ENCODE measurements around the gene DDX51.

Gene DDX51

DNA sequence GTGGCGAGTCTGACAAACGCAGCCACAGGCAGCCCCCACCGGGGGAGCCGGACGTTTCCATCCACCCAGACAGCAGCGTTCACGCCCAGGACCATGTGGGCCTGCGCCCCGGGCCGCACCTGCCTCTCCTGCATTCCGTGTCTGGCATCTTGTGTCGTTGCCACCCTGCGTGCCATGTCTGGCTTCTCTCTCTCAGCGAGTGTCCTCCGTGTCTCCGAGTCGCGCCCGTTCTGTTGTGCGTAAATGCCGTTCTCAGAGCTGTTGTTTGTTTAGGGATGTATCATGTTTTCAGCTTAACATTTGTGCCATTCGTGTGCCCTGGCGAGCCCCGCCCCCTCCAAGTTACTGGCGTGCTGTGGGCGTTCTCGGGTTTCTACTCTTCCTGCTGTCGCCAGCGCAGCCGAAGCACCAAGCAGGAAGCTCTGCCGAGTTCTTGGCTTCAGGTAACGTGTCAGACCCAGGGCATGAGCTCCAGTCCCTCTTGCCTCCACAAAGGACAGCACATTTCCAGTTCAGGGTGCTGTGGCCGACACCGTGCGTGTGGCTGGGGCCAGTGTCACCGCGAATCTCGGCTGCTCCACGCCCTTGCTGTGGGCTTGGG lies 34.8 kb upstream of the DDX51 start:
- DNase-seq (ENCODE audit: low spot score) = no peak

DNA sequence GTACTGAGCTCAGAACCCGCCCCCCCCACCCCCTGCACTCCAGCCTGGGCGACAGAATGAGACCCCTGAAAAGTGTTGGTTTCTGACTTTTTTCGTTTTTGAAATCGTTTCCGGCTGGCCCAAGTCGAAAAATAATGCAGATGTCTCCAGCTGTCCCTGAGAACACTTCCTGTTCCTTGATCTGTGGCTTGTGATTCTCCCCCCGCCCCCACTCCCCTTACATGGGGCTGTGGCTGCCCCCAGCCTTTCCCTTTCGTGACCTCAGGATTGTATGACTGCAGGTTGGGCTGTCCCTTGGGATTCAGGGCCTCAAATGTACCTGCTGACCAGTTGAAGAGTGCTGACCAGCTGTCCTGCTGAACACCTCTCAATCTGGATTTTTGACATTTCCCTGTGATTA lies 34.2 kb upstream of the DDX51 start:
- no peak for DNase-seq (ENCODE audit: low spot score)

DNA sequence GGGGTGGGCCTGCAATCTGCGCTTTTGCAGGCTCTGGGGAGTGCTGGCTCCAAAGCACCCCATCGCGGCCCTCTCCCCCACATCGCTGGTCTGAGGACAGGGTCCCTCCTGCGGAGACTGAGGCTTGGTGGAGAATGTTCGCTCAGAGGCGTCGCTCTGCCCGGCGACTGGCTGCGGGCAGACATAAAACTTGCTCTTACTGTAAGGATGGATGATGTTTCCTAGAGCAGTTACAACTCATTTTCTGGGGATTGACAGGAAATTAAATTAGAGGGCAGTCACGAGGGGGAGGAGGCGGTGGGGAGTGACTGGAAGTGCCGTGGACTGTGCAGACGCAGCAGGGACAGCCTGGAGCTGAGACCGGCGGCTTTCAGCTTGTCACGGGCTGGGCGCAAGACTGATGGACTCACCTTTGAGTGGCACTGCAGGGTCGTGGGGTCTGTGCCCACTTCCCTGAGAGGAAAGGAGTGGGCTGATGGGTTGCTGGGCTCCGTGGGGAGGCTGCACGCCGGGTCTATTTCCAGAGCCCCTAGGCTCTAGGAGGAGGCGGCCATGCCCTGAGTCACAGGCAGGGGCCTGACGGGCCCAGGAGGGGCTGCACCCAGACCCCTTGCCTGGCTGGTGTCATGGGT lies 32.9 kb upstream of the DDX51 start:
- no peak for DNase-seq (ENCODE audit: low spot score)

DNA sequence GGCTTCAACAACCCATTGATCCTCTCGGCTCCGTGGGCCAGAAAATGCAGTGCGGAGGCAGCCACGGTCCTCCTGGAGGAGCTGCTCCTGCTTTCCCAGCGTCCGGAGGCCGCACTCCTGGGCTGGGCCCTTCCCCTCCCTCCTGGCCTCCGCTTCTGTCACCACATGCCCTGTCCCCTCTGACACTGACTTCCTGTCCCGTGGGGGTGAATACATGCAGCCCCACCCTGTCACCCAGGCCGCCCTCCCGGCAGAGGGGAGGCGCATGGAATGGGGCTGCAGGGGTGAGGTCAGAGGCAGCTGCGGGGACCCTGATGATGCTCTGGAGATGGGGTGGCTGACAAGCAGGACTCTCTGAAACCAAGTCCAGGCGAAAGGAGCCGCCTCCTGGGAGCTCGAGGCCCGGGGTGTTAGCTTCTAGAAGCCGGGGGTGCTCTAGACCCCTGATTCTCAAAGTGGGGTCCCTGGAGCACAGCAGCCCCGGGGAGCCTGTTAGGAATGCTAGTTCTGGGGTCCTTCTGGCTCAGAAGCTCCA lies 32.3 kb upstream of the DDX51 start:
- no peak for DNase-seq (ENCODE audit: low spot score)

GRCh38 chr12:132175496-132176384 lies 31.6 kb upstream of the DDX51 start:
- DNase-seq (ENCODE audit: low spot score) = no peak

DNA sequence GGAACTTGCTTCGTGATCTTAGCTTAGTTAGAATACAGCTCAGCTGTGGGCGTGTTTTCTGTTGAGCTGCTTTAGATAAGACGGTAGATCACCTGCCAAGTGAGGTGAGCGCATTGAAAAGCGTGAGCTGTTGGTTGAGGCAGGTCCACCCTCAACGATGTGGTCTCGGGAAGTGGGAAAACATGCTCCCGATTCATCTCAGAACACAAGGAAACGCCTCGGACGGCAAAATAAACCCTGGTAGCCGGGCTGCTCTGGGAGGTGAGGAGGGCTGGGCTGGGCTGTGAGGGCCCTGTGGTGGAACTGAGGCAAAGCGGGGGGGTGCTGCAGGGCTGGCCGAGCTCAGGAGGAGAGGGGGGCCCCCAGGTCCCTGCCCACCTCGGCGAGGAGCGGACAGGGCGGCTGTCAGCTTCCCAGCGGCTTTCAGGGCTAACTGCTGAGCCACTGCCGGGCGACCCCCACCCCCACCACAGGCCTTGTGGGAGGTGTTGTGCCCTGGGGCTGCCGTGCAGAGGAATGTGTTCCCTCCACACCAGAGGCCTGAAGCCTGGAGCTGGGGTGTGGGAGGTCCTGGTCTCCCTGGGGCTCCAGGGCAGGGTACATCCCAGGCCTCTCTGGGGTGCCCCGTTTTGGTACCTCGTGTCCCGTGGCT lies 30.8 kb upstream of the DDX51 start:
- DNase-seq (ENCODE audit: low spot score) = no peak

GRCh38 chr12:132174015-132174838 lies 30.1 kb upstream of the DDX51 start:
- DNase-seq (ENCODE audit: low spot score) = no peak

DNA sequence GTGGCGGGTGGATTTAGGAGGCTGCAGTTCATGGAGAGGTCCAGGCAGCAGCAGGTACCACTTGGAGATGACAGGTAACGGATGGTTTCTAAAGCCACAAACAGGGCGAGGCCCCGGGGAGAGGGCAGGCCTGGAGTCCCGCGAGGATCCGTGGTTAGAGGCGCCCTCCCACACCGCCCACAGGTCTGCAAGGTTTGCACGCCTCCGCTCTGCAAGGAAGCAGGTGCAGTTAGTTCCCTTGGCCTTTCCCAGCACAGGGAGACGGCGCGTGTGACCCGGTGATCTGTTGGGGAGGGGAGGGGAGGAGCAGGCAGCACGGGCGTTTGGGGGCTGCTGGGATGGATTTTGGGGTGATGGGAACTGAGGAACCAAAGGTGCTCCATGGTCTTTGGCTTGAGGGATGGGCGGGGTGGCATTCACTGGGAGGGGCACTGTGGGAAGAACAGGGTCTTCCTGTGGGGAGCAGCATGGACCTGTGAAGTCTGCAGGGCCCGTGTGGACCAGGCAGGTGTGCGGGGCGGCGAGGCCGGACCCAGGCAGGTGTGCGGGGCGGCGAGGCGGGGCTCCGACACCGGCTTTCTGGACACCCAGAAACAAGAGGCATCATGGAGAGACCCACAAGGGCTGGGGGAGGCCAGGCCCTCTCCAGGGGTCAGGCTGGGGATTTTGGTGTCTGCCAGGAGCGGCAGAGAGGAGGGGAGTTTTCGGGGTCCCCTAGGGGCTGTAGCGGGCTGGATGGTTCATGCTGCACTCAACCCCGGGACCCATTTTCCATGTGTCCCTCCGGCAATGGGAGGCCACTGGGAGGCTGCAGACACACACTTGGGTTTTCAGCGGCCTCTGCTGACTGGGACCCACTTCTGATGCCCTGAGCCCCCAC lies 29.3 kb upstream of the DDX51 start:
- DNase-seq (ENCODE audit: low spot score) = no peak

GRCh38 chr12:132172619-132173018 lies 28.5 kb upstream of the DDX51 start:
- DNase-seq (ENCODE audit: low spot score) = no peak

DNA sequence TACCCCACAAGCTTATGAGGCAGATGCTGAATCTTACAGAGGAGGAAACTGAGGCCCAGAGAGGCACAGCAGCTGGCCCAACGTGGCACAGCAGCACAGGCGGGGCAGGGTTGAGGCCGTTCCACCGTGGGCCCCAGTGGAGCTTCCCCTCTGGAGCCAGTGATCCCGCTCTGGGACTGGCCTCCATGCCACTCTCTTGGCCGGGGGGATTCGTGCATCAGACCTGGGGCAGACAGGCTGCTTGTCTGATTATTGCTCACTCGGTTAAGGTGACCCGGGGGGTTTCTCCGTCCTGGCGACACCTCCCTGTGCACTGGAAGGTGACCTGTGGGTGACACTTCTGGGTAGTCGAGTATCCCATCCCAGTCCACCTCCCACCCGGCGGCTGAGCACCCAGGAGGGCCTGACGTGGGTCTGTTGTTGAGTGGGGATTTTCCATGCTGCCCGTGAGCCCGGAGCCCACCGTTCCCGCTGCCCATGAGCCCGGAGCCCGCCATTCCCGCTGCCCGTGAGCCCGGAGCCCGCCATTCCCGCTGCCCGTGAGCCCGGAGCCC lies 27.9 kb upstream of the DDX51 start:
- no peak for DNase-seq (ENCODE audit: low spot score)

- DNase-seq (ENCODE audit: low spot score) = no peak
Observed at GRCh38 chr12:132171293-132171967, 27.3 kb upstream of the DDX51 start.

GRCh38 chr12:132170637-132171292 lies 26.6 kb upstream of the DDX51 start:
- DNase-seq (ENCODE audit: low spot score) = no peak

DNA sequence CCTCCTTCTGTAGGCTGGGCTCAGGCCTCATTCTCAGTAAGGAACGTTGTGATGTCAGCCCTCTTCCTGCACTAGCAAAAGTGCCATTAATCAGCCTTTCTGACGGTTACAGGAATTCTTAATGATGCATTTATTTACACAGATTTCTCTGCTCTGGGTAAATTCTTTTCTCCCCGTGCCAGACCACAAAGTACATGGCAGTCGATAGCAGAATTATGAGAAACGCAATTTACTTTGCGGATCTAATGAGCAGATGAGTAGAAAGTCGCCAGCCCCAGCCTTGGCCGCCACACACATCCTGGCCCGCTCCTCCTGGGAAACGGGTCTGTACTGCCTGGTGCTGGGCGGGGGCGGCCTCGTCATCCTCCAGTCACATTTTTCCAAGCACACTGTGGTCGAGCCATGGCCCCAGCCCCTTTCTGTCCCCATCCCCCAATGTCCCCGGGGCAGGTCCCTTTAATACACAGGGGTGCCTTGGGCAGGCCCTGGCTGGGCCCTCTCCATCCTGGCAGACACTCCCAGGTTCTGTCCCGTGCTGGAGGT lies 26.0 kb upstream of the DDX51 start:
- DNase-seq (ENCODE audit: low spot score) = peak; percentile 82

DNA sequence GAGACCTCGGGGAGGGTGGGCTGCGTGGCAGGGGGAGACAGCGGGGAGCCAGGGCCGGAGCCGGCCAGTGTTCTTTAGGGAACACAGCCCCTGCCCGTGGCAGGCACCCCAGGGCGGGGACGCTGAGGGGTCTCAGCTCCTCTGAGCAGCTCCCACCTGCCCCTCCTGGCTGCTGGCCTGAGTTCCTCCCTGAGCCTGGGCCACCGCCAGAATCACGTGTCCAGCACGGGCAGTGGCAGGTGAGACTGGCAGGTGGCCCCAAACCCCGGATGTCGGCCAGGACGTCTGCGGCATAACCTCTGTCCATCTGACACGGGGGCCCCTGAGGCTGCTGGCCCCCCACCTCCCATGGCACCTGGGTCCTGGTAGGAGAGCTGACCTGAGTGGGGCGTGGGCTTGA lies 25.3 kb upstream of the DDX51 start:
- no peak for DNase-seq (ENCODE audit: low spot score)

- DNase-seq (ENCODE audit: low spot score) = no peak
Observed at GRCh38 chr12:132168311-132169031, 24.4 kb upstream of the DDX51 start.

DNA sequence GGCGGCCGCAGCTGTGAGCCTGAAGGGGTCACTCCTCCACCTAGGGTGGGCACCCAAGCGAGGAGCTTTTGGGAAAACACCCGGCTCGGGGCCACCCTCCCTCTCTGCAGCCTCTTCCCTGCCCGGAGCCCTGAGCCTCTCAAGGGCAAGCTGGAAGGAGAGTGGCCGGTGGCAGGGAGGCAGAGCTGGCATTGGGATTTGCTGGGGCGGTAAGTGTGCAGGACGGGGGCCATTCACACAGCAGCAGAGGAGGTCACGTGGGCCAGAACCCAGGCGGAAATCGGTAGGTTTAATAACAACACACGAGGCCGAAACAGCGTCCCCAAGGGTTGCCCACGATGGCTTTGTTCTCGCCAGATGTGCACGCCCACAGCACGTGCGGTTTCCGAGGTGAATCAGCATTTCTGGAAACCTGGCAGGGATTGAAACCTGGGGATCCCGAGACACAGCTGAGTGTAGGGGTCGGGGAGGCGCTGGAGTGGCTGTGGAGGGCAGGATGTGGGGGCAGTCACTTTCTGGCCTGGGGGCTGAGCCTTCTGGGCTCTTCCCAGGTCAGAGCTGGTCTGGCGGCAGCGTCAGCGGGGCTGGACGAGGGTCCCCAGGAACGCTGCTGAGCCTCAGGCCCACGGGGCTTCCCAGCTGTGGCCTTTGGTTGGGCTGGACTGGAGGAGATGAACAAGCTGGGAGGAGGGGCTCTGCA lies 23.6 kb upstream of the DDX51 start:
- no peak for DNase-seq (ENCODE audit: low spot score)

- DNase-seq (ENCODE audit: low spot score) = no peak
Observed at GRCh38 chr12:132166801-132167591, 22.9 kb upstream of the DDX51 start.
